ENCODE data around the gene ZNF580.

- TF ChIP-seq EZH2 (IDR thresholded peaks at IDR 0.05; ENCODE audit: borderline replicate concordance) (no peak), CTCF (IDR thresholded peaks at IDR 0.05; ENCODE audit: poor library complexity) (no peak), EZH2phosphoT487 (IDR thresholded peaks at IDR 0.05; ENCODE audit: low read depth, severe bottlenecking, unreplicated experiment) (no peak)
Observed at GRCh38 chr19:55661826-55662225, 21.0 kb downstream of the ZNF580 start.
